ENCODE measurements around the gene CEP164. TPM values are rescaled to one million over a fixed set of nuclear protein-coding genes. Genes with fewer than 3 reads are reported as not detected.

The CEP164 gene
- total RNA-seq, 1 donor from 2014 or later, result 40.1 TPM

DNA sequence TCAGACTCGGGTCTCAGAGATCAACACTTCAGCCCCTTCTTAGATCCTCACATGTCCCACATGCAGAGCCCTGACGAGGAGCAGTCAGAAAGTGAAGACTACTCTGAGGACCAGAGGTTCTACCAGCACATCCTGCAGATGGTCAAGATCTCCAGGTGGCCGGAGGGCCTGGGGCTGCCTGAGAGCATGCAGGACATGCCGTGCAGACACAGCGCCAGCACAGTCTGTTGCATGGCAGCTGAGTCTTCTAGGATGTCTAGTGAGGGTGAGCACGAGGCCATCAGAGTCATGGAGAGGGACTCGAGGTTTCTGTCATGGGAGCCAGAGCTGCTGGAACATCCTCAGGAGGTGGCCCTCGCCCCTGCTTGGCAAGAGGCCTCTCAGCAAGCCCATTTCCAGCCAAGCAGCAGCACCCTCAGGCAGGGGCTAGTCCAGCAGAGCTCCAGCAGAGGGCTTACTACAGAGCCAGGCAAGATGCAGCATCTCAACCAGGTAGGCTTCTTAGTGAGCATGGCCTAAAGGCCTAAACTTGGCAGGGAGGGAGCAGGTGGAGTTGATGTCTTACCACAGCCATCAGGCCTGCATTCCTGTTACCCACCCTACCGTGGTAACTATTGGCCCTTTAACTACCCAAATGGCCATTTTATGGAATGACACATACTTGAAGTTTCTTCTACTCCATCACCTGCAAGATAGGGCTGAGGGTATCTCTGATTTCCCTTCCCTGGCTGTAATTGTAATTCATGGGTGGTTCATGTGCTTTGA lies 28.7 kb downstream of the CEP164 start:
- no peaks in the 10 kb centered on the region for H3K4me1 Mint-ChIP-seq (ENCODE audit: unreplicated experiment)
- H3K27me3 Mint-ChIP-seq (ENCODE audit: unreplicated experiment), result no peaks in the 10 kb centered on the region
- H3K9me3 Mint-ChIP-seq (ENCODE audit: unreplicated experiment), result no peaks in the 10 kb centered on the region
- H3K4me3 Mint-ChIP-seq (ENCODE audit: unreplicated experiment), result no peak overlapping the region
- H3K27ac Mint-ChIP-seq (ENCODE audit: unreplicated experiment), result no peak overlapping the region
- H3K36me3 Mint-ChIP-seq (ENCODE audit: unreplicated experiment), result peaks cover 36% of the 10 kb centered on the region
- DNase-seq (ENCODE audit: extremely low spot score, unreplicated experiment), result no peak
- TF ChIP-seq, protein P1, sequence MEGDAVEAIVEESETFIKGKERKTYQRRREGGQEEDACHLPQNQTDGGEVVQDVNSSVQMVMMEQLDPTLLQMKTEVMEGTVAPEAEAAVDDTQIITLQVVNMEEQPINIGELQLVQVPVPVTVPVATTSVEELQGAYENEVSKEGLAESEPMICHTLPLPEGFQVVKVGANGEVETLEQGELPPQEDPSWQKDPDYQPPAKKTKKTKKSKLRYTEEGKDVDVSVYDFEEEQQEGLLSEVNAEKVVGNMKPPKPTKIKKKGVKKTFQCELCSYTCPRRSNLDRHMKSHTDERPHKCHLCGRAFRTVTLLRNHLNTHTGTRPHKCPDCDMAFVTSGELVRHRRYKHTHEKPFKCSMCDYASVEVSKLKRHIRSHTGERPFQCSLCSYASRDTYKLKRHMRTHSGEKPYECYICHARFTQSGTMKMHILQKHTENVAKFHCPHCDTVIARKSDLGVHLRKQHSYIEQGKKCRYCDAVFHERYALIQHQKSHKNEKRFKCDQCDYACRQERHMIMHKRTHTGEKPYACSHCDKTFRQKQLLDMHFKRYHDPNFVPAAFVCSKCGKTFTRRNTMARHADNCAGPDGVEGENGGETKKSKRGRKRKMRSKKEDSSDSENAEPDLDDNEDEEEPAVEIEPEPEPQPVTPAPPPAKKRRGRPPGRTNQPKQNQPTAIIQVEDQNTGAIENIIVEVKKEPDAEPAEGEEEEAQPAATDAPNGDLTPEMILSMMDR (IDR thresholded peaks at IDR 0.05), result no peak

DNA sequence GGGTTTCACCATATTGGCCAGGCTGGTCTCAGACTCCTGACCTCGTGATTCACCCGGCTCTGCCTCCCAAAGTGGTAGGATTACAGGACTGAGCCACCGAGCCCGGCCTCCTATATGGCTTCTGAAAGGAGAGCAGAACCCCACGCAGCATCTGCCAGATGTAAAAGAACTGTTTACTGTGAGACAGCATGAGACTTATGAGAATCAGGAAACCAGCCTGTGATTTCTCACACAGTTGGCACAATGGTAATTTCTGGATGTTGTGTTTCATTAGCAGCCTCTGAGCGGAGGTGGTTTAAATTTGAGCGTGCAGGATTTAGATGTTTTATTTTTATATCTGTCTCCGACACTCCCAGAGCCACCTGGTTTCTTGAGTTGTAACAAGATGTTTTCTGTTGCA lies 33.8 kb downstream of the CEP164 start:
- Mint-ChIP-seq H3K27ac (ENCODE audit: unreplicated experiment) (no peak overlapping the region), H3K36me3 (ENCODE audit: unreplicated experiment) (peaks cover 40% of the 10 kb centered on the region), H3K9me3 (ENCODE audit: unreplicated experiment) (no peaks in the 10 kb centered on the region), H3K4me3 (ENCODE audit: unreplicated experiment) (no peak overlapping the region), H3K4me1 (ENCODE audit: unreplicated experiment) (no peaks in the 10 kb centered on the region), H3K27me3 (ENCODE audit: unreplicated experiment) (no peaks in the 10 kb centered on the region)
- no peak for DNase-seq (ENCODE audit: extremely low spot score, unreplicated experiment)
- TF ChIP-seq, protein P1 (IDR thresholded peaks at IDR 0.05), result no peak

DNA sequence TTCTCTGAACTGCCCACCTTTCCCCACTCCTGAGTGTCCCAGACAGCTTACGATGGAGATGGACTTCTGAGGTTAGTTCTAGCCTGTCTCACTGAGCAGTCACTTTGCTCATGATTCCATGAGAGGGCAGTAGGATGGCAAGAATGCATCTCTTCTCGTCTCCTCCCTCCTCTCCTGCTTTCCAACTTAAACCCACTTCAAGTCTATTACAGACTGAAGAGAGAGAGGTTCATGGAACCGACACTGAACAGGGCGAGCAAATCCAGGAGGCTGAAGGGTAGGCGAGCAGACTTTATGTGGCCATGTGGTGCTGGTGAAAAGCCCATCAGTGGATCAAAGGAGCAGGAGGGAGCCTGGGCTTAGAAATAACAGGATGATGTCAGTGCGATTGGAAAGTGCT lies 38.6 kb downstream of the CEP164 start:
- Mint-ChIP-seq H3K27ac (ENCODE audit: unreplicated experiment) (no peak overlapping the region), H3K27me3 (ENCODE audit: unreplicated experiment) (no peaks in the 10 kb centered on the region), H3K9me3 (ENCODE audit: unreplicated experiment) (no peaks in the 10 kb centered on the region), H3K36me3 (ENCODE audit: unreplicated experiment) (peaks cover 43% of the 10 kb centered on the region), H3K4me3 (ENCODE audit: unreplicated experiment) (no peak overlapping the region), H3K4me1 (ENCODE audit: unreplicated experiment) (no peaks in the 10 kb centered on the region)
- TF ChIP-seq, protein P1 (IDR thresholded peaks at IDR 0.05), result no peak
- DNase-seq (ENCODE audit: extremely low spot score, unreplicated experiment), result no peak

DNA sequence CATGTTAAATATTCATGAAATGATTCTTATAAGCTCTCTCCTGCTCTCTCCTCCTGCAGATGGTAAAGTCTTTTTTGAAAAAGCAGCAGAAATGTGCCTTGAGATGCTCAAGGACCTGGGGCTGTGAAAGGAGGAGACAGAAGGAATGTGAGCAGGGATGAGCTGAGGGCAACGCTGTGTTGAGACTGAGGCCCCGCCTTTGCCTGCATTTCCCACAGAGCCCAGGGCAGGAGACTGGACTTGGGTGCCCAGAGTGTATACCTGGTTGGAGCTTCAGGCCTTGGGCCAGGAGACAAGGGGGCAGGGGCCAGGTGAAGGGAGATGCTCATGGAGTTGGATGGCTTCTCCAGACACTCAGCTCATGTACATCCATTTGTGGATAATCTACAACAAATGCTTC lies 39.2 kb downstream of the CEP164 start:
- TF ChIP-seq, protein P1 (IDR thresholded peaks at IDR 0.05), result no peak
- Mint-ChIP-seq H3K4me1 (ENCODE audit: unreplicated experiment) (no peaks in the 10 kb centered on the region), H3K36me3 (ENCODE audit: unreplicated experiment) (peaks cover 41% of the 10 kb centered on the region)

DNA sequence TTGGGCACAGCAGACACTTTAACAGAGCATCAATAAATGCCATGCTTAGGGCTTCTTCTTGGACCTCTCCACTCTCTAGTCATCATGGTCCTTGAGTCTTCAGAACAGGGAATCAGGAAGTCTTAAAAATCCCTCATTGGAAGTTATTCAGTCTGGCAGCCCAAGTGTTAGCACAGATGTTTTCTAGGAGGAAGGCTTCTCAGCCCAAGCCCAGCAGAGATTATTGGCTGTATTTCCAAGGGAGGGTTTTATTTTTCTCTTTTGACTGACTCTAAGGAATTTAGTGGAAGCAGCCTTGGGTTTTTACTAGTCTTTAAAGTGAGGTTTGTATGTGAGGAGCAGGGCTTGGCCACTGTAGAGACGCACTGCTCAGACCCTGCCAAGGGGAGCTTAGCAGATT lies 41.9 kb downstream of the CEP164 start:
- H3K27ac Mint-ChIP-seq (ENCODE audit: unreplicated experiment), result no peak overlapping the region
- TF ChIP-seq, protein P1 (IDR thresholded peaks at IDR 0.05), result no peak
- H3K4me3 Mint-ChIP-seq (ENCODE audit: unreplicated experiment), result no peak overlapping the region
- H3K4me1 Mint-ChIP-seq (ENCODE audit: unreplicated experiment), result no peaks in the 10 kb centered on the region
- H3K27me3 Mint-ChIP-seq (ENCODE audit: unreplicated experiment), result no peaks in the 10 kb centered on the region
- H3K36me3 Mint-ChIP-seq (ENCODE audit: unreplicated experiment), result peaks cover 42% of the 10 kb centered on the region
- H3K9me3 Mint-ChIP-seq (ENCODE audit: unreplicated experiment), result no peaks in the 10 kb centered on the region
- no peak for DNase-seq (ENCODE audit: extremely low spot score, unreplicated experiment)

More for the DNA sequence above, 39.2 kb downstream of the CEP164 start:
- Mint-ChIP-seq H3K9me3 (ENCODE audit: unreplicated experiment) (no peaks in the 10 kb centered on the region), H3K4me3 (ENCODE audit: unreplicated experiment) (no peak overlapping the region), H3K27ac (ENCODE audit: unreplicated experiment) (no peak overlapping the region), H3K27me3 (ENCODE audit: unreplicated experiment) (no peaks in the 10 kb centered on the region)
- DNase-seq (ENCODE audit: extremely low spot score, unreplicated experiment), result no peak
